Body of pancreas (tissue), 4 donors: ENCODE results near the gene CMSS1.

Experiments used
- POLR2A ChIP-seq, 3 donors: fragments of 450-650 bp; IDR thresholded peaks; one replicate each; pipeline ENCODE4 v1.6.1; 2016; ENCODE audit warnings: antibody characterized with exemption in 3 of 3, mild to moderate bottlenecking in 2 of 3
- TF ChIP-seq, protein P1 (sequence below), 7 experiments: fragments of 450-650 bp in 4 of 7; fragments of 200-600 bp in 3 of 7; sonication (generic) in 3 of 7; IDR thresholded peaks; one replicate each; pipeline ENCODE4 v1.5.1; 2016 to 2019; ENCODE audit warnings: antibody characterized with exemption in 7 of 7

DNA sequence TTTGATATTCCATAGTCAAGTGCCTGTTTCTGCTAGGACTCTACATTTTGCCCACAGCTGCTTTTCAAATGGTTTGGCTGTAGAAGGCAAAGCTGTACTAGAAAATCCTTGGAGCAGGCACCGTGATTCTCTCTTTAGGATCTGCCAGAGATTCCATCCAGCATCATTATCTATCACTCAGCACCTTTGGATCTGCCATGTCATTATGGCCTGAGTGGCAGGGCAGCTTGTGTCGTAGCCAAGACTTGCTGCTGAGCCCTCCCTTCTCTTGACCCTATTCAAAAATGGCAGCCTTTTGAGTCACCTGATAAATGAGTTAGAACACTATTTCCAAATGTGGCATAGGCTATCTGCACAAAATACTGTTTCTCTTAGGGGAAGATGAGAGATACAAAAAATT, 8.1 kb upstream of the CMSS1 start:
- TF ChIP-seq, protein P1, sequence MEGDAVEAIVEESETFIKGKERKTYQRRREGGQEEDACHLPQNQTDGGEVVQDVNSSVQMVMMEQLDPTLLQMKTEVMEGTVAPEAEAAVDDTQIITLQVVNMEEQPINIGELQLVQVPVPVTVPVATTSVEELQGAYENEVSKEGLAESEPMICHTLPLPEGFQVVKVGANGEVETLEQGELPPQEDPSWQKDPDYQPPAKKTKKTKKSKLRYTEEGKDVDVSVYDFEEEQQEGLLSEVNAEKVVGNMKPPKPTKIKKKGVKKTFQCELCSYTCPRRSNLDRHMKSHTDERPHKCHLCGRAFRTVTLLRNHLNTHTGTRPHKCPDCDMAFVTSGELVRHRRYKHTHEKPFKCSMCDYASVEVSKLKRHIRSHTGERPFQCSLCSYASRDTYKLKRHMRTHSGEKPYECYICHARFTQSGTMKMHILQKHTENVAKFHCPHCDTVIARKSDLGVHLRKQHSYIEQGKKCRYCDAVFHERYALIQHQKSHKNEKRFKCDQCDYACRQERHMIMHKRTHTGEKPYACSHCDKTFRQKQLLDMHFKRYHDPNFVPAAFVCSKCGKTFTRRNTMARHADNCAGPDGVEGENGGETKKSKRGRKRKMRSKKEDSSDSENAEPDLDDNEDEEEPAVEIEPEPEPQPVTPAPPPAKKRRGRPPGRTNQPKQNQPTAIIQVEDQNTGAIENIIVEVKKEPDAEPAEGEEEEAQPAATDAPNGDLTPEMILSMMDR (IDR thresholded peaks at IDR 0.05), result no peak
- TF ChIP-seq POLR2A (IDR thresholded peaks at IDR 0.05), result no peak
